ENCODE results near the gene EFHD1. TPM values are rescaled to one million over a fixed set of nuclear protein-coding genes. Genes with fewer than 3 reads are reported as not detected.

Gene EFHD1
- total and polyA plus RNA-seq, 9 of the 15 experiments (the other 6 are each of a cell fraction or from before 2014, with no cell fraction given): 0.66 to 9.1 (median 2.0) TPM

DNA sequence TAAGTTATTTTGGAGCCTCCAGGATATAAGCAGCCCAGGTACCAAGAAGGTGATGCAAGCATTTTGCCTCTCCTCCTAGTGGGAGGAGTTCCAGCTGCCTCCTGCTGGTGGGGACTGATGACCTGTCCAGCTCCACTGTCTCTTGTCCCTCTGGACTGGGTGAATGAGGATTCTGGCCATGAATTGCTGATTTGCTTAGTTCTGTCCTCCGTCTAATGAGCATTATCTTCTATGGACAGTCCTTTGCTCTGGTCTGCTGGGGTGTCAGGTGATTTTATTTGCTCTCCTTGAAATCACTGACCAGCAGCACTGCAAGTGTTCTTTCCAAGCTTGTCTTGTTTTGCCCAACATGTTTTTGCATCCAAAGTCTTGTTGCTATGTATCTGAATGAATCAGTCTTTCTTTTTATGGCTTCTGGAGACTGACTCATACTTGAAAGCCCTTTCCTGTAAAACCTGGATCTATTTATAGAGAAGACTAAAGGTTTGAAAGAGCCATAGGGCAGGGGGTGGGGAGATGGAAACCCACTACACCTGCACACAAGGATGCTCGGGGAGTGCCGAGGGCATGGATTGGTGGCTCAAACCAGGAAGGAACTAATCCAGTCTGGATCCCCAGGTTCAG, 40.5 kb upstream of the EFHD1 start (continued):
- TF ChIP-seq, protein P1, sequence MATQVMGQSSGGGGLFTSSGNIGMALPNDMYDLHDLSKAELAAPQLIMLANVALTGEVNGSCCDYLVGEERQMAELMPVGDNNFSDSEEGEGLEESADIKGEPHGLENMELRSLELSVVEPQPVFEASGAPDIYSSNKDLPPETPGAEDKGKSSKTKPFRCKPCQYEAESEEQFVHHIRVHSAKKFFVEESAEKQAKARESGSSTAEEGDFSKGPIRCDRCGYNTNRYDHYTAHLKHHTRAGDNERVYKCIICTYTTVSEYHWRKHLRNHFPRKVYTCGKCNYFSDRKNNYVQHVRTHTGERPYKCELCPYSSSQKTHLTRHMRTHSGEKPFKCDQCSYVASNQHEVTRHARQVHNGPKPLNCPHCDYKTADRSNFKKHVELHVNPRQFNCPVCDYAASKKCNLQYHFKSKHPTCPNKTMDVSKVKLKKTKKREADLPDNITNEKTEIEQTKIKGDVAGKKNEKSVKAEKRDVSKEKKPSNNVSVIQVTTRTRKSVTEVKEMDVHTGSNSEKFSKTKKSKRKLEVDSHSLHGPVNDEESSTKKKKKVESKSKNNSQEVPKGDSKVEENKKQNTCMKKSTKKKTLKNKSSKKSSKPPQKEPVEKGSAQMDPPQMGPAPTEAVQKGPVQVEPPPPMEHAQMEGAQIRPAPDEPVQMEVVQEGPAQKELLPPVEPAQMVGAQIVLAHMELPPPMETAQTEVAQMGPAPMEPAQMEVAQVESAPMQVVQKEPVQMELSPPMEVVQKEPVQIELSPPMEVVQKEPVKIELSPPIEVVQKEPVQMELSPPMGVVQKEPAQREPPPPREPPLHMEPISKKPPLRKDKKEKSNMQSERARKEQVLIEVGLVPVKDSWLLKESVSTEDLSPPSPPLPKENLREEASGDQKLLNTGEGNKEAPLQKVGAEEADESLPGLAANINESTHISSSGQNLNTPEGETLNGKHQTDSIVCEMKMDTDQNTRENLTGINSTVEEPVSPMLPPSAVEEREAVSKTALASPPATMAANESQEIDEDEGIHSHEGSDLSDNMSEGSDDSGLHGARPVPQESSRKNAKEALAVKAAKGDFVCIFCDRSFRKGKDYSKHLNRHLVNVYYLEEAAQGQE (IDR thresholded peaks at IDR 0.05; ENCODE audit: borderline replicate concordance): peak; percentile 11; the same call in 1 of the 2 replicates
- TF ChIP-seq, protein P1 (CRISPR knock-in tag; IDR thresholded peaks at IDR 0.05; ENCODE audit: low read depth): no peak

All from K562 (cell line).